ENCODE measurements around the gene PDZD4. TPM values are rescaled to one million over a fixed set of nuclear protein-coding genes. Genes with fewer than 3 reads are reported as not detected.

The PDZD4 gene
- total and polyA plus RNA-seq, 2 of the 4 experiments (the other 2 are of a cell fraction) = under 0.01 to 0.38 TPM

- dilution Hi-C loops (cut with HindIII; ENCODE audit: low sequenced_read_pairs, unreplicated experiment) (no loop called here), in situ Hi-C loops (cut with MboI; ENCODE audit: low sequenced_read_pairs) (no loop called here), intact Hi-C loops (cut with micrococcal nuclease) (no loop called here)
- H3K79me1 ChIP-seq (ENCODE audit: low read depth in 1 of 2, low read length in 2 of 2) = peaks cover 0 to 8% of the 10 kb centered on the region in 2 experiments; a peak in 2 of 4 replicates
- H3K27ac ChIP-seq (ENCODE audit: insufficient read depth, low read length) = no peak overlapping the region
- no peak overlapping the region for H2BK5ac ChIP-seq (ENCODE audit: low read depth, low read length, poor library complexity, severe bottlenecking)
- no peak overlapping the region for H4K91ac ChIP-seq (ENCODE audit: insufficient read depth, low read depth, low read length)
- no peak overlapping the region for H2BK120ac ChIP-seq (ENCODE audit: low read depth, low read length)
- ATAC-seq (ENCODE audit: low read depth) = no peak
- no peak overlapping the region for H2BK20ac ChIP-seq (ENCODE audit: low read depth, low read length)
- no peak overlapping the region for H3K18ac ChIP-seq (ENCODE audit: low read depth, low read length)
- H3K4ac ChIP-seq (ENCODE audit: low read depth, low read length) = no peak overlapping the region
- H3K23ac ChIP-seq (ENCODE audit: low read depth, low read length) = no peak overlapping the region
- no peak overlapping the region for H2AK5ac ChIP-seq (ENCODE audit: low read depth, low read length)
- no peak overlapping the region for H2BK15ac ChIP-seq (ENCODE audit: low read depth, low read length)
- H3K36me3 ChIP-seq (ENCODE audit: control insufficient read depth, insufficient read depth, low read length) = peaks cover 18% of the 10 kb centered on the region
- no peak overlapping the region for H4K8ac ChIP-seq (ENCODE audit: low read depth in 2 of 2, low read length in 2 of 2)
- H3K56ac ChIP-seq (ENCODE audit: extremely low read depth, insufficient read depth, low read length) = no peak overlapping the region
- CTCF ChIA-PET = no interaction called here
- H2AFZ ChIP-seq (replicated peaks; ENCODE audit: low read length, poor library complexity) = no peak overlapping the region
- no peak overlapping the region for H3K14ac ChIP-seq (replicated peaks; ENCODE audit: low read depth, low read length)
- no peaks in the 10 kb centered on the region for H3K9me1 ChIP-seq (ENCODE audit: insufficient read depth, low read length)
- H3K9me3 ChIP-seq (ENCODE audit: control insufficient read depth, insufficient read depth, low read length) = peaks cover 2% of the 10 kb centered on the region; the same call in 1 of the 2 replicates
- BruUV-seq (replicated peaks) = no TSS peak
- H2AK9ac ChIP-seq (replicated peaks; ENCODE audit: low read depth, low read length, poor library complexity) = no peak overlapping the region
- no peak for DNase-seq
- 75% methylated on average over 2 of the region's 7 CpGs; no CpG with 5 or more reads in 1 of the 2 experiments for WGBS, 2 experiments (ENCODE audit: extremely low coverage in 2 of 2, insufficient read length in 1 of 2)
- no peak overlapping the region for H4K5ac ChIP-seq (ENCODE audit: low read depth, low read length)
- H4K20me1 ChIP-seq (ENCODE audit: insufficient read depth, low read length) = no peaks in the 10 kb centered on the region
- H3K4me3 ChIP-seq (ENCODE audit: insufficient read depth, low read depth, low read length) = no peak overlapping the region
- H3K9ac ChIP-seq (ENCODE audit: low read depth, low read length) = no peak overlapping the region
- H3K27me3 ChIP-seq (ENCODE audit: control insufficient read depth, insufficient read depth, low read length) = no peaks in the 10 kb centered on the region
- TF ChIP-seq USF2 (IDR thresholded peaks at IDR 0.05; ENCODE audit: low read depth, low read length) = no peak
- TF ChIP-seq BHLHE40 (IDR thresholded peaks at IDR 0.05; ENCODE audit: low read depth, low read length) = no peak
- TF ChIP-seq MXI1 (IDR thresholded peaks at IDR 0.05; ENCODE audit: borderline replicate concordance, low read depth, low read length) = no peak
- TF ChIP-seq RAD21 (IDR thresholded peaks at IDR 0.05; ENCODE audit: low read length) = no peak
- TF ChIP-seq MAZ (IDR thresholded peaks at IDR 0.05; ENCODE audit: borderline replicate concordance, low read depth, low read length) = no peak
- TF ChIP-seq, protein P1, sequence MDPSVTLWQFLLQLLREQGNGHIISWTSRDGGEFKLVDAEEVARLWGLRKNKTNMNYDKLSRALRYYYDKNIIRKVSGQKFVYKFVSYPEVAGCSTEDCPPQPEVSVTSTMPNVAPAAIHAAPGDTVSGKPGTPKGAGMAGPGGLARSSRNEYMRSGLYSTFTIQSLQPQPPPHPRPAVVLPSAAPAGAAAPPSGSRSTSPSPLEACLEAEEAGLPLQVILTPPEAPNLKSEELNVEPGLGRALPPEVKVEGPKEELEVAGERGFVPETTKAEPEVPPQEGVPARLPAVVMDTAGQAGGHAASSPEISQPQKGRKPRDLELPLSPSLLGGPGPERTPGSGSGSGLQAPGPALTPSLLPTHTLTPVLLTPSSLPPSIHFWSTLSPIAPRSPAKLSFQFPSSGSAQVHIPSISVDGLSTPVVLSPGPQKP (IDR thresholded peaks at IDR 0.05; ENCODE audit: borderline replicate concordance, low read depth, low read length) = no peak
- no peak for TF ChIP-seq POLR2A (IDR thresholded peaks at IDR 0.05; ENCODE audit: low read depth, low read length)
- TF ChIP-seq CTCF (conservative IDR thresholded peaks at IDR 0.05; ENCODE audit: low read depth, low read length) = no peak
- no peak for TF ChIP-seq RCOR1 (IDR thresholded peaks at IDR 0.05; ENCODE audit: insufficient replicate concordance, low read length)
- H3K4me2 ChIP-seq (ENCODE audit: low read depth, low read length) = no peak overlapping the region
- POLR2A ChIA-PET (ENCODE audit: unreplicated experiment) = interaction anchor here (0.6 kb wide), 1 partner anchor 44 kb away, joined by 3 read pairs; no protein-coding TSS in a partner anchor
- H3K4me1 ChIP-seq (ENCODE audit: control insufficient read depth, insufficient read depth, low read length) = no peaks in the 10 kb centered on the region; the same call in 1 of the 2 replicates
Observed at GRCh38 chrX:153800746-153801145, 29.6 kb downstream of the PDZD4 start.

All from IMR-90 (cell line).